C4-2B (cell line): ENCODE measurements around the gene NAA16.

Source experiments
- H3K27ac ChIP-seq: fragments of 450-650 bp; 2 replicates; pipeline ENCODE4 v1.5.1; 2017
- ZFX ChIP-seq: fragments of 450-650 bp; IDR thresholded peaks from 2 replicates; pipeline ENCODE4 v1.6.1; 2017
- TF ChIP-seq, protein P1 (sequence below): fragments of 450-650 bp; conservative IDR thresholded peaks from 2 replicates; pipeline ENCODE4 v1.5.1; 2017; ENCODE audit warnings: mild to moderate bottlenecking

Gene NAA16

GRCh38 chr13:41361491-41361890 is 50.4 kb downstream of the NAA16 start:
- TF ChIP-seq ZFX = no peak
- TF ChIP-seq, protein P1, sequence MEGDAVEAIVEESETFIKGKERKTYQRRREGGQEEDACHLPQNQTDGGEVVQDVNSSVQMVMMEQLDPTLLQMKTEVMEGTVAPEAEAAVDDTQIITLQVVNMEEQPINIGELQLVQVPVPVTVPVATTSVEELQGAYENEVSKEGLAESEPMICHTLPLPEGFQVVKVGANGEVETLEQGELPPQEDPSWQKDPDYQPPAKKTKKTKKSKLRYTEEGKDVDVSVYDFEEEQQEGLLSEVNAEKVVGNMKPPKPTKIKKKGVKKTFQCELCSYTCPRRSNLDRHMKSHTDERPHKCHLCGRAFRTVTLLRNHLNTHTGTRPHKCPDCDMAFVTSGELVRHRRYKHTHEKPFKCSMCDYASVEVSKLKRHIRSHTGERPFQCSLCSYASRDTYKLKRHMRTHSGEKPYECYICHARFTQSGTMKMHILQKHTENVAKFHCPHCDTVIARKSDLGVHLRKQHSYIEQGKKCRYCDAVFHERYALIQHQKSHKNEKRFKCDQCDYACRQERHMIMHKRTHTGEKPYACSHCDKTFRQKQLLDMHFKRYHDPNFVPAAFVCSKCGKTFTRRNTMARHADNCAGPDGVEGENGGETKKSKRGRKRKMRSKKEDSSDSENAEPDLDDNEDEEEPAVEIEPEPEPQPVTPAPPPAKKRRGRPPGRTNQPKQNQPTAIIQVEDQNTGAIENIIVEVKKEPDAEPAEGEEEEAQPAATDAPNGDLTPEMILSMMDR = no peak
- no peak overlapping the region for H3K27ac ChIP-seq

DNA sequence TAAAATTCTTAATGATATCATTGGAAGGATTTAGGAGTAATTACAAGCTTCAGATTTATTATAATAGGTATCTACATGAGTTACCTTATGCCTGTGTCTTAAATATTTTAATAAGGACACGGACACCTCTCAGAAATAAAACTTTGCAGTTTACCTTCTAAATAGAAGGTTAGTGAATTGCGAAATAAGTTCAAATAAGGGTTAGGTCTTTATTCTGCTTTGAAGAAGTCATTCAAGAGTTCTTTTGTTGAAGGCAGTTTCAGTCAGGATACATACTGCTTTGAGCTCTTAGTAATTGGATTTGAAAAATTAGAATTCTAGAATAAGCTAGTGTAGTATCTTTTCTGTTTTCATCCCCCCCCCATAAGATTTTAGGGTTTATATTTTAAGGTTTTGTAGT is 53.0 kb downstream of the NAA16 start:
- no peak overlapping the region for H3K27ac ChIP-seq
- TF ChIP-seq ZFX = no peak
- TF ChIP-seq, protein P1 = no peak

DNA sequence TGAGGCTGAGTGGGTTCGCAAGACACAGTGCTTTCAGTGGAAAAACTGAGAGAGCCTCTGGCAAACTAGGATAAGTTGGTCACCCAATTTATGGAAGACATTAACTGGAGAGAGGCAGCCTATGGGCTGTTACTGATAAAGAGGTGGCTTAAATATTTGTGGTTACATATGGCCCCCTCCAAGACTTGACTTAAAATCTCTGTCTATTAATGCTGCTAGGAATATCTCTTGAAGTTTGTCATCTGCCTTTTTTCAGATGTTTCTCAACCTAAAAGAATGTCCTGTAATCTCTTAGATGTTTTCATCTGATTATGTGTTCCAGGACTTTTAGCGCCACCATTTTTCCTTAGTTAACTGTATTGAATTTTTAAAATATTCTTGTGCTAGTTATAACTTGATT is 54.6 kb downstream of the NAA16 start:
- TF ChIP-seq, protein P1 = no peak
- TF ChIP-seq ZFX = no peak
- no peak overlapping the region for H3K27ac ChIP-seq

GRCh38 chr13:41370736-41371135 is 59.7 kb downstream of the NAA16 start:
- H3K27ac ChIP-seq = no peak overlapping the region
- TF ChIP-seq ZFX = no peak

GRCh38 chr13:41377446-41377845 is 66.4 kb downstream of the NAA16 start:
- H3K27ac ChIP-seq = no peak overlapping the region
- TF ChIP-seq, protein P1 = no peak
- TF ChIP-seq ZFX = no peak

DNA sequence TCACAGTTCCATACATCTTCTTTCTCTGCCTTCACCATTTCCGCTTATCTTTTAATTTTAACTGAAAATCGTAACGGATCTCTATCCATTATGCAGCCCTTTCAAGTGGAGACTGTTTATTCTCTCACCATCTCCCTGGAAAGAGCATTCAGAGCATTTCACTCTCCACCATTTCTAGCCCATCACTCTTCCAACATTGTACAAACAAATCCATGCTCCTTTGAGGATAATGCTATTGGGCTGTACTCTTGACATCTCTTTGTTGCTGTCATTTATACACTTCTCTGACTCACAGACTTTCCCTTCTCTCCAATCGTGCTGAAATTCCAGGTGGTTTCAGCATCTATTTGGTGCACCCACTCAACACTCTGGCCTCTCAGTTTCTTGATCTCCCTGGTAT is 71.4 kb downstream of the NAA16 start:
- H3K27ac ChIP-seq = no peak overlapping the region
- TF ChIP-seq, protein P1 = no peak
- no peak for TF ChIP-seq ZFX

DNA sequence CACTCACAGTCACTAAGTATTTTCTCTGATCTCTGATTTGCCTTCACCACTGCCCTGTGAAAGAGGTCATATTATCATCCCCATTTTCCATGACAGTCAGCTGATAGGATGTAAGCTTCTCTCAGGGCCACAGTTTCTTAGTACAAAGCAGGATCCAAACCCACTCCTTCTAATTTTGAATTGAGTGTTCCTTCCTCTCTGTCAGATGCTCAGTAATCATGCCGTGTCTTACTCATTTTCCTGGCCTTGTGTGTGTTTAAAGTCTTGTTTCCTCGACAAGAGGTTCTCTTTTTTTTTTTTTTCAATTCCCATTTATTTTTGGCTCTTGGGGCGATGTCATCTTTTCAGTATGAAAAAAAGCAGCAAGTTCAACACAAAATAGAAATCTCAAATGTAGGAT is 72.3 kb downstream of the NAA16 start:
- H3K27ac ChIP-seq = no peak overlapping the region
- TF ChIP-seq, protein P1 = no peak
- TF ChIP-seq ZFX = no peak

- no peak for TF ChIP-seq ZFX
- TF ChIP-seq, protein P1 = peak; percentile 65
- no peak overlapping the region for H3K27ac ChIP-seq
Observed at GRCh38 chr13:41384749-41385503, 73.9 kb downstream of the NAA16 start.
